Measurements from ENCODE around the gene WWOX.

DNA sequence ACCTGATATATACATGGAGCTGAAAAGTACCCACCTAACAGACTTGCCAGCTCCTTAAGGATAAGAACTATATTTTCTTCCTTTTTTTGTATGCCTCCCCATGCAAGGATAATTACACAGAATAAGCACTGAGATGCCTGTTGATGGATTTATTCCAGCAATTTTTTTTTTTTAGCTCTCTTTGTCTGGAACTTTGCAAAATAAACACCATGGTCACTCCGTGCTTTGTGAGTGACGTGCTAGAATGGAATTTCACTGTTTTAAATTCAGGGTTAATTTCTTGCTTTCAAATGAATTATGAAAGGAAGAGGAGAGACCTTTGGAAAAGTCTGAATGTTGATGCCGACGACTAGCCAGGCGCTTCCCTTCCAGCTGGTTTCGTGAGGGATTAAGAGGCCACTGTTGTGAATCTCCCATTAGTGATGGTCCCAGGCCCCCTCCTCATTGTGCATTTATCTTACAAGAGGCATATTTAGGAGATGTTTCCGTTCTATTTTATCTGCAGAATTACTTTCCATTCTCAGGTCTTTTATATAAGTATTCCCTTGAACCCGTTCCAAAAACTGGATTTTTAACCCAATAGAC, 529.1 kb downstream of the WWOX start:
- TF ChIP-seq, protein P1, sequence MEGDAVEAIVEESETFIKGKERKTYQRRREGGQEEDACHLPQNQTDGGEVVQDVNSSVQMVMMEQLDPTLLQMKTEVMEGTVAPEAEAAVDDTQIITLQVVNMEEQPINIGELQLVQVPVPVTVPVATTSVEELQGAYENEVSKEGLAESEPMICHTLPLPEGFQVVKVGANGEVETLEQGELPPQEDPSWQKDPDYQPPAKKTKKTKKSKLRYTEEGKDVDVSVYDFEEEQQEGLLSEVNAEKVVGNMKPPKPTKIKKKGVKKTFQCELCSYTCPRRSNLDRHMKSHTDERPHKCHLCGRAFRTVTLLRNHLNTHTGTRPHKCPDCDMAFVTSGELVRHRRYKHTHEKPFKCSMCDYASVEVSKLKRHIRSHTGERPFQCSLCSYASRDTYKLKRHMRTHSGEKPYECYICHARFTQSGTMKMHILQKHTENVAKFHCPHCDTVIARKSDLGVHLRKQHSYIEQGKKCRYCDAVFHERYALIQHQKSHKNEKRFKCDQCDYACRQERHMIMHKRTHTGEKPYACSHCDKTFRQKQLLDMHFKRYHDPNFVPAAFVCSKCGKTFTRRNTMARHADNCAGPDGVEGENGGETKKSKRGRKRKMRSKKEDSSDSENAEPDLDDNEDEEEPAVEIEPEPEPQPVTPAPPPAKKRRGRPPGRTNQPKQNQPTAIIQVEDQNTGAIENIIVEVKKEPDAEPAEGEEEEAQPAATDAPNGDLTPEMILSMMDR (IDR thresholded peaks at IDR 0.05), result no peak
- no peak for TF ChIP-seq POLR2A (IDR thresholded peaks at IDR 0.05)

All from right lobe of liver (tissue), 4 donors.